Stimulated activated effector memory CD8-positive, alpha-beta T cell treated with anti-CD3 and anti-CD28 coated beads, Interleukin-12 subunit alpha, Interleukin-12 subunit beta, amount 100 ng/mL, for 72 hours (primary cell): ENCODE results near the gene IRX1.

Source experiments
- ATAC-seq: fragments of 150-1000 bp; cut with Tn5 transposase; 2 replicates; pipeline ENCODE4 v1.10.0; 2021
- DNase-seq, 2 donors: peaks; one replicate each; pipeline ENCODE4 v3.0.0; 2021 to 2022; ENCODE audit warnings: low spot score in 2 of 2
- H3K27ac Mint-ChIP-seq: one replicate; pipeline ENCODE4 v1.8.0; 2022; ENCODE audit warnings: mild to moderate bottlenecking, mixed read lengths
- H3K36me3 Mint-ChIP-seq: one replicate; pipeline ENCODE4 v1.8.0; 2022; ENCODE audit warnings: mild to moderate bottlenecking, mixed read lengths
- H3K4me1 Mint-ChIP-seq: one replicate; pipeline ENCODE4 v1.8.0; 2022; ENCODE audit warnings: mixed read lengths
- H3K4me3 Mint-ChIP-seq: one replicate; pipeline ENCODE4 v1.8.0; 2022; ENCODE audit warnings: mild to moderate bottlenecking, mixed read lengths
- H3K9me3 Mint-ChIP-seq: one replicate; pipeline ENCODE4 v1.8.0; 2022; ENCODE audit warnings: mixed read lengths

IRX1 gene

GRCh38 chr5:3609120-3609681 lies 13.6 kb downstream of the IRX1 start:
- DNase-seq: no peak
- Mint-ChIP-seq H3K9me3 (peaks cover 4% of the 10 kb centered on the region), H3K4me3 (no peak overlapping the region), H3K36me3 (no peaks in the 10 kb centered on the region), H3K27ac (no peak overlapping the region), H3K4me1 (no peaks in the 10 kb centered on the region)
- ATAC-seq: no peak

DNA sequence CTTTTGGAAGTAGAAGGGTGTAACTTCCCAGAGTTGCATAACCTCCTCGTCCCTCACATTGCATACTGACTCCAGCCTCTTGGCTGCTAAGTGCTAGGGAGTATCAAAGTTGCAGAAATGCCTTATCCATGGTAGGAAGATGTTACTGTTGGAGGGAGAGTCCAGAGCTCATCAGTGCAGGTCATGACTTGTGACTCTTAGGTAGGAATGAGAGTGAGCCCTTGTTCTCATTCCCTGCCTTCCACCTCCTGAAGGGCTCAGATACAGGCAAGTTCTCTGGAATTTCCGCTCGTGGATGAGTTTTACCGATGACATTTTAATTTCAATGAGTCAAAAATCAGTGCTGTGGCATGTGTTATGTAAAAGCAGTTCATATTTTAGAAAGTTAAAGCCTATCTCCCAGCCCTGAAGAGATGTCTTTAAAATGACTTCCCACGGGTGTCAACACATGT lies 17.0 kb downstream of the IRX1 start:
- ATAC-seq (no peak), DNase-seq (no peak)
- Mint-ChIP-seq H3K36me3 (no peaks in the 10 kb centered on the region), H3K27ac (no peak overlapping the region), H3K4me3 (no peak overlapping the region), H3K4me1 (no peaks in the 10 kb centered on the region), H3K9me3 (peaks cover 10% of the 10 kb centered on the region)

GRCh38 chr5:3613726-3614125 lies 18.1 kb downstream of the IRX1 start:
- Mint-ChIP-seq H3K4me1 (no peaks in the 10 kb centered on the region), H3K9me3 (peaks cover 10% of the 10 kb centered on the region), H3K36me3 (no peaks in the 10 kb centered on the region), H3K4me3 (no peak overlapping the region), H3K27ac (no peak overlapping the region)
- ATAC-seq: no peak
- DNase-seq: no peak

DNA sequence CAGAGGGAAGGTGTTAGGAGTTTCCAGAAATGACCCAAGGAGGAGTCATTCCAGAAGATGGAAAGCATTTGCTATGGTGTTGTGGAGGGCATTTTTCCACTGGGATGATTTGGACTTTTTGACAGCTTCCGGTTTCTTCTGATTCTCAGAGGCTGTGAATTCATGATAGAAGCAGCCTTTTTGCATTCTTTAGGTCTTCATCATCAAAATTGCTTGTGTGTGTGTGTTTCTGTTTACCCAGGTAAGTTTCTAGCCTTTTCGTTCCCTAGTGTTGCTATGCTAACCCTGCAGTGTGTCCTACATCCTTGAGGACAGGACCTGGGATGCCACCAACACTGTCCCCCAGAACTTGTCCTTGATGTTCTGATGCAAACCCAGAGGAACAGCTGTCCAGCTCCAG lies 19.6 kb downstream of the IRX1 start:
- H3K4me1 Mint-ChIP-seq: no peaks in the 10 kb centered on the region
- peaks cover 13% of the 10 kb centered on the region for H3K9me3 Mint-ChIP-seq
- no peak for ATAC-seq
- no peaks in the 10 kb centered on the region for H3K36me3 Mint-ChIP-seq
- H3K27ac Mint-ChIP-seq: no peak overlapping the region
- H3K4me3 Mint-ChIP-seq: no peak overlapping the region
- no peak for DNase-seq

- peaks cover 13% of the 10 kb centered on the region for H3K9me3 Mint-ChIP-seq
- H3K36me3 Mint-ChIP-seq: no peaks in the 10 kb centered on the region
- H3K4me3 Mint-ChIP-seq: no peak overlapping the region
- no peak overlapping the region for H3K27ac Mint-ChIP-seq
- ATAC-seq (no peak), DNase-seq (no peak)
- no peaks in the 10 kb centered on the region for H3K4me1 Mint-ChIP-seq
Observed at GRCh38 chr5:3615829-3616228, 20.2 kb downstream of the IRX1 start.

DNA sequence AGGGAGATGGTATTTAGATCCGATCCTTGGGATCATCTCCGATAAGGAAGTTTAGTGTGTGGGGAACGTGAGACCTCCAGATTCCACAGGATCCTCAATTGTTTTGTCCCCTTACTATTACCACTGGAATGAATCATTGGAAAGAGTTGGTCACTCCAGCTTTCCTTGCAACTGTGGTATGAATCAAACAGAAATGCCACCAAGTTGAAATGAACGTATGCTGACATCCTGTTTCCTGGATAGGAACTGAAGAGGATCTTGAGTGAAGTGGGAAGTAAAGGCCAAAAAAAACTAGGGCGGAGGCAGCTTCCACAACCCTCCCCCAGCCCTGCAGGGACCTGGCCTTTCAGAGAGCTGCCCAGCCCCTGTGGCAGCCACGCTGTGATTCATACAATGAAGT lies 23.9 kb downstream of the IRX1 start:
- no peak overlapping the region for H3K4me3 Mint-ChIP-seq
- no peak overlapping the region for H3K27ac Mint-ChIP-seq
- H3K4me1 Mint-ChIP-seq: no peaks in the 10 kb centered on the region
- DNase-seq: no peak
- H3K36me3 Mint-ChIP-seq: no peaks in the 10 kb centered on the region
- no peak for ATAC-seq
- H3K9me3 Mint-ChIP-seq: peaks cover 15% of the 10 kb centered on the region

DNA sequence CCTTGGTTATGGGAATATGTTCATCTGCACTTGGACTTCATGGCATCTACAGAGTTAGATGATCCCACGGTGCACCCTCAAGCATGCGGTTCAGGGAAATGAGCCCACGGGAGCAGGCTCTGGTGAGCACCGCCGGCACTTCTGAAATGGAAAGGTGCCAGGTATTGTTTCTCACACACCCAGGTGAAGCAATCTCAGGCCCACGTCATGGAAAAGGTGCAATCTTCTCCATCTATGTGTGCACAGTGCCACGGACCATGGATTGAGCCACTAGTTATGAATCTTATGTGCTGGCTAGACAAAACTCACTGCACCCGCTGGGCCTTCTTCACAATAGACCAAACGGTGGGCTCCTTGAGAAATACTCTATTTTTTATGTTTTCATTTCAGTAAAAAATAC lies 27.3 kb downstream of the IRX1 start:
- peaks cover 13% of the 10 kb centered on the region for H3K9me3 Mint-ChIP-seq
- no peak overlapping the region for H3K4me3 Mint-ChIP-seq
- DNase-seq (no peak), ATAC-seq (no peak)
- H3K27ac Mint-ChIP-seq: no peak overlapping the region
- no peaks in the 10 kb centered on the region for H3K36me3 Mint-ChIP-seq
- H3K4me1 Mint-ChIP-seq: no peaks in the 10 kb centered on the region

GRCh38 chr5:3625626-3626025 lies 30.0 kb downstream of the IRX1 start:
- H3K36me3 Mint-ChIP-seq: no peaks in the 10 kb centered on the region
- peaks cover 17% of the 10 kb centered on the region for H3K9me3 Mint-ChIP-seq
- ATAC-seq (no peak), DNase-seq (no peak)
- H3K4me1 Mint-ChIP-seq: no peaks in the 10 kb centered on the region
- no peak overlapping the region for H3K27ac Mint-ChIP-seq
- no peak overlapping the region for H3K4me3 Mint-ChIP-seq

DNA sequence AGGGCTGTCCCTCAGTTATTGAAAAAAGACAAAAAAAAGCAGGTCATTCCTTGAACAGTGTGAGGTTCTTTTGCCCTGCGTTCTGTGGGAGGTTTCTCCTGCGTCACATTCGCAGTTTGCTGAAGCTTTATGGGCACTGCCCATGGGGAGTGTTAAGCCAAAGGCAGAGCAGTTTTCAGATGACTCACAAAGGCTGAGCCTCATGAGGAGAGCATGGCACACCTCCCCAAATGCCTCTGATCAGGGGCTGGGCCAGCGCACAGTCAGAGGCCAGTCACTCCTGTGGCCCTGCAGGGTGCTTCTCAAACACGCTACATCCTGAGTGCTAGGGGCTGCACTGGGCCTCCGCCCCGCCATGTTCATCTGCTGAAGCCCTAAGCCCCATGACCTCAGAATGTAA lies 38.4 kb downstream of the IRX1 start:
- Mint-ChIP-seq H3K4me3 (no peak overlapping the region), H3K4me1 (no peaks in the 10 kb centered on the region), H3K9me3 (peaks cover 15% of the 10 kb centered on the region), H3K27ac (no peak overlapping the region), H3K36me3 (no peaks in the 10 kb centered on the region)
- no peak for ATAC-seq
- no peak for DNase-seq

DNA sequence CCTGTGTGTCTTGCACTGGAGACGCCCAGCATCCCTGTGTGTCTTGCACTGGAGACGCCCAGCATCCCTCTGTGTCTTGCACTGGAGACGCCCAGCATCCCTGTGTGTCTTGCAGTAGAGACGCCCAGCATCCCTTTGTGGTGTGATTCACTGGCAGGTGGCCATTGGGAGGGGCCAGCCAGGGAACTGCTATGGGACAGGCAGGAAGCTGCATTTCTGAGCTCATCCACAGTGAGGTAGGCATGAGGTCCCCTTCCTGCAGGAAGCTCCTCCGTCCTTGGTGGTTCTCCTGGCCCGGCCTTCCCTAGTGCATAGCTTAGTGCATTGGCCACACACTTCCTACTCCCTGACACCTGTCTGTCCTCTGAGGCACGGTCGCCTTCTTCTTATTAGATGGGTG lies 43.5 kb downstream of the IRX1 start:
- Mint-ChIP-seq H3K9me3 (no peaks in the 10 kb centered on the region), H3K4me1 (no peaks in the 10 kb centered on the region), H3K4me3 (no peak overlapping the region), H3K27ac (no peak overlapping the region), H3K36me3 (no peaks in the 10 kb centered on the region)
- DNase-seq (no peak), ATAC-seq (no peak)

DNA sequence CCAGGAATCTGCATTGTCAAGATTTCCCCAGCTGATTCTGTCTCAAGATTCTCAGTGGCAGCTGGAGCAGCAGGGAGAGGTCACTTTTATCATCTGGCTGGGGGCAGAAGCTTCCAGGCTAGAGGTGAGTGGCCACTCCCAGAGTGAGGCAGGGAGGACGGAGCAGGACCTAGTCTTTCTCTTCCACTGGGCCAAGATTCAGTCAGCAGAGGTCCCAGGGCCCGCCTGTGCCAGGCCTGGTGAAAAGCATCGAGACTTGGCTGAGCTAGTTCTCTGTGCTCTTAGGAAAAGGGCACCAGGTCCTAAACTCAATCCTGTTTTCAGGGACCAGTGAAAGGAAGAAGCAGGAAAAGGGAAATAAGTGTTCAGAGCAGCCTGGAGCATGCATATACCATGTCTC lies 46.6 kb downstream of the IRX1 start:
- Mint-ChIP-seq H3K27ac (no peak overlapping the region), H3K4me3 (no peak overlapping the region), H3K9me3 (no peaks in the 10 kb centered on the region), H3K36me3 (no peaks in the 10 kb centered on the region), H3K4me1 (no peaks in the 10 kb centered on the region)
- no peak for DNase-seq
- no peak for ATAC-seq

DNA sequence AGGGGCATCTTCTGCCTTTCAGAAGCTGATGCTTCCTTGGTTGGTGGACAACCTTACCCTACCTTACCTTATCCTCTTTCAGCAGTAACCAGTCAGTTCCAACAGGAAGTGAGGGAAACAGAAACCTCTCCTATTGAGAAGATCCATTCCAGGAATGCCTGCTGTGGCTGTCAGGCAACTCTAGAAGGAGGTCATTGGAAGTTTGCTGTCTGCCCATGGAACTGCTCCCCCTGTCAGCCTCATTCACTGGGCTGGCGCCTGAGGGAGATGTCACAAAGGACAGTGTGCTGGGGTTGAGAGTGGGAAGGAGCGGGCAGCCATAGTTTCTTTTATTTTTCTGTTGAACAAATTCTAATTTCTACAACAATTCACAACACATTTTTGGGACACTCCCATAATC lies 54.7 kb downstream of the IRX1 start:
- Mint-ChIP-seq H3K27ac (no peak overlapping the region), H3K36me3 (no peaks in the 10 kb centered on the region)

GRCh38 chr5:3650868-3651267 lies 55.2 kb downstream of the IRX1 start:
- DNase-seq (no peak), ATAC-seq (no peak)
- peaks cover 17% of the 10 kb centered on the region for H3K9me3 Mint-ChIP-seq
- H3K4me1 Mint-ChIP-seq: no peaks in the 10 kb centered on the region
- H3K27ac Mint-ChIP-seq: no peak overlapping the region
- no peaks in the 10 kb centered on the region for H3K36me3 Mint-ChIP-seq
- H3K4me3 Mint-ChIP-seq: no peak overlapping the region

More for the DNA sequence above, 54.7 kb downstream of the IRX1 start:
- ATAC-seq (no peak), DNase-seq (no peak)
- Mint-ChIP-seq H3K4me1 (no peaks in the 10 kb centered on the region), H3K9me3 (peaks cover 17% of the 10 kb centered on the region), H3K4me3 (no peak overlapping the region)
